GM21619 (cell line): ENCODE data around the gene CEP72.
"Not testable (repeated sequence)": the region's sequence is repeated elsewhere in the genome, so short reads cannot be mapped to it uniquely, and the experiment has no call there.

Experiments used
- ATAC-seq: cut with Tn5 transposase; IDR thresholded peaks from one replicate; pipeline ENCODE4 v1.9.1; 2021; ENCODE audit not compliant: unreplicated experiment

CEP72 gene

GRCh38 chr5:597871-598563 lies 14.1 kb upstream of the CEP72 start:
- ATAC-seq, result no peak

DNA sequence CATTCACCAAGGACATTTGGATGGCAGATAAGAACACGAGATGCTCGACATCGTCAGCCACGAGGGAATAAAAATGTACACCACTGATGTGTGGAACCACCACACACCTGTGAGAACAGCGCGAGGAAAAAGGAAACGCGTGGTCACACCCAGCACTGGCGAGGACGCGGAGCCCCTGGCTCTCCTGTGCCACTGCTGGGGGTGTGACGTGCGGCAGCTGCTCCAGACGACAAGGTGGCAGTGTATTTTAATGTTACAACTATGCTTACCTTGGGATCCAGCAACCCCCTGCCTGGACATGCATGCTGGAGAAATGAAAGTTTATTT lies 13.6 kb upstream of the CEP72 start:
- no peak for ATAC-seq

DNA sequence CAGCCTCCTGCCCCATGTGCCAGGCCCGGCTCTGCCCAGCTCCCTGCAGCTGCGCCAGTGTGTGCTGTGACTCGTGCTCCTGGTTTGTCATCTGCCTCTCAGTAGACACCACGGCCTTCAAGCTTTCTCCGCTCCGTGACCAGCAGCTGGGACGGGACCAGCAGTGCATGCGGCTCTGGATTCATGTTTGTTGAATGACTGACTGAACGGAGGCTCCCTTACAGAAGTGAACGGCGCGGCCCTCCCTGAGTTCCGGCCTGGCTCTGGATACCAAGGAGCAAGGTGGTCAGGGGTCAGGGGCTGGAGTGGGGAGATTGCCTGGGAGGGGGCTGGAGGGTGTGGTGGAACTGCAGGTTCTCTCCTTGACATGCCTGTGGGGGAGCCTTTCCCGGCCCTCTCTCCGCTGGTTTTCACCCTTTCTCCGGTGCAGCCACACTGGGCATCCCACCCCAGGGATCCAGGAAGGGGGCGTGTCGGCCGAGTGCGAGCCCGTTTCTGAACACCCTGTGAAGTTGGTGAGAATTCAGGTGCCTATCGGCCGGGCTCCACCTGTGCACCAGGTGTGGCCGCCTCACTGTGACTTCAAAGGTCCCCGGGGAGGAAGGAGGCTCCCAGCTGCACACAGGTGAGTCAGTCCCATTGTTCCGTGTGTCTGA lies 11.1 kb upstream of the CEP72 start:
- ATAC-seq, result no peak

- ATAC-seq, result no peak
Measured at GRCh38 chr5:601771-602465, 10.2 kb upstream of the CEP72 start.

DNA sequence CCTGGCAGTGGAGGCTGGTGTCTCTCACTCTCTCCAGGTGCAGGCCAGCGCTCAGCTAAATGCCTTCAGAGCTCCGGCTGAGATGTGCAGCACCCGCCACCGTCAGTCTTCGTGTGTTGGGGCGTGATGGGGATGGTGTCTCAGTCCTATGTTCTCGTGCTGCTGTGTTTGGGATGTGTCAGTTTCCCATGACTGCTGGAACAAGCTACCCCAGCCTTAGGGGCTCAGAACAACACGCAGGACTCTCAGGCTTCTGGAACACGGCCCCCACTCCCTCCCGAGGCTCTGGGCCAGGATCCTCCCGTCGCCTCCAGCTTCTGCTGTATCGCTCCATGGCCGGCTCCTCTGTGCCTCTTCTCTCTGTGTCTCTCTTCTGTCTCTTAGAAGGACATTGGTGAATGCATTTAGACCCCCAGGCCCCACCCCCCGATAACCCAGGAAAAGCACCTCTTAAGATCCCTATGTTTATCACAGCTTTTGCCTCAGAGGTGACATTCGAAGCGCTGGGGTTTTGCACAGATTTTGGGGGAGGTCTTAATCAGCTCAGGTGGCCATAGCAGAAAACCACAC lies 9.6 kb upstream of the CEP72 start:
- ATAC-seq, result no peak

- ATAC-seq, result no peak
Measured at GRCh38 chr5:603081-603998, 8.8 kb upstream of the CEP72 start.

DNA sequence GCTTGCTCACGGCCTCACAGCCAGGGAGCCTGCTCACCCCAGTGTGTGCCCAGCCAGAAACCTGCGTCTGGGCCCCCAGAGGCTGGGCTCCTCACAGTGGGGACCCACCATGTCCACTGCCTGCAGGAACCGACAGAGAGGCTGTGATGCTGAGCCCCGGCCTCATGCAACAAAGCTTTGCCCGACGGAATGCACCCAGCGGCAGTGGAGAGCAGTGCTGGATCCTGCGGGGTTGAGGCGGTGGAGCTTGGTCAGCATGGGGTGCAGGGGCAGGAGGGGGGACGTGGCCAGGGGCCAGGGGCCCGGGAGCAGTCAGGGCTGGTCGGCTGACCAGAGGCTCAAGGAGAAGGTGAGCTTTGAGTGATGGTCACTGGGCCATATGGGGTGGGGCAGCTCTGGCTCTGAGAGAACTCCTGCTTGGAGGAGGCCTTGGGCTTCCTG lies 7.7 kb upstream of the CEP72 start:
- no peak for ATAC-seq

GRCh38 chr5:605090-605489 lies 7.0 kb upstream of the CEP72 start:
- ATAC-seq, result not testable (repeated sequence)

DNA sequence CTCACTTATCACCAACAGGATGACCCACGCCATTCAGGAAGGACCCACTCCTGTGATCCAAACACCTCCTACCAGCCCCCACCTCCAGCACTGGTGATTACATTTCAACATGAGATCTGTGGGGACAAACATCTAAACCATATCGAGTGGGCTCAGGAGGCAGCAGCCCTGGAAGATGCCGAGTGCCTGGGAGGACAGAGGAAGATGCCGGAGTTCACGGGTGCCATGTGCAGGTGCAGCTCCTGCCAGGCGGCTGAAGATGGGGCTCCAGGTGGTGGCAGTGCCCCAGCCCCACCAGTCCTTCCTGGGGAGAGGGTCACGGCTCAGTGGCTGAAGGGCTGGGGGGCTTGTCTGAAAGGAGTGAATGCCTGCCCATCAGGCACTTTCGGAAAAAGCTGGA lies 6.1 kb upstream of the CEP72 start:
- ATAC-seq, result no peak

GRCh38 chr5:606526-607399 lies 5.4 kb upstream of the CEP72 start:
- ATAC-seq, result no peak

DNA sequence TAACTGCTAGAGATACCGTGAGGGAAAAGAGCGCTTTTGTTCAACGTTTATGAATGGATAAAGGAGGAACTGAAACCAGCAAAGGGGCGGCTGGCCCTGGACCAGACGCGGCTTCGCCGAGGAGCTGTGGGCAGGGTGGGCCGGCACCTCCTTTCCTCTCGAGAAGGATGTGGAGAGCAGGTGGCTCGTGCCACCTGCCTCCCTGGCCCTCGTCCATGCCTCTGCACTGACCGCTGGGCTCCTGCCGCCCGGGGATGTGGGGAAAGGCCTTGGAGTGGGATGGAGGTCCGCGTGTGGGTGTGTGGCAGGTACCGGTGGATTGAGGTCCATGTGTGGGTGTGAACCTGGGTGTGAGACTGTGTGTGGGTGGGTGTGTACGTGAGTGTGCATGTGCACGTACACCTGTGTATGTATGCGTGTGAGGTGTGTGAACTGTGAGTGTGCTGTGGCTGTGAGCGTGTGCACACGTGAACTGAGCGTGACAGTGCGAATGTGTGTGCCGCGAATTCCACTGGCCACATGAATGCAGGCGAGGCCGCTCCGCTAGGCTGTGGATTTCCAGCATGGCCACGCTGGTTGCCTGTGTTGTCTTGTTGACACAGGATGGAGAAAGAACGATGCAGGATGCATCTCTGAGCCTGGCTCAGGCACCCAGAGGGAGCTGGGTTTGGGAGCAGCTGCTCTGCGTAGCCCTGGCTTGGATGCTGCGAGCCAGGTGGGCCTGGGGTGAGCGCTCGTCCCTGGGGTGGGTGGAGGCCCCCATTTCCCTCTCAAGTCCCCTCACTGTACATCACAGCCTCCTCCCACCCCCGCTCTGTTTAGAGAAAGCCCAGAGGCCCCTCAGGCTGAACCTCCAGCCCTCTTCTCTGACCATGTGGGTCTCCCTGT lies 4.4 kb upstream of the CEP72 start:
- peak; percentile 41 for ATAC-seq

- ATAC-seq, result no peak
Measured at GRCh38 chr5:608429-609370, 3.4 kb upstream of the CEP72 start.

DNA sequence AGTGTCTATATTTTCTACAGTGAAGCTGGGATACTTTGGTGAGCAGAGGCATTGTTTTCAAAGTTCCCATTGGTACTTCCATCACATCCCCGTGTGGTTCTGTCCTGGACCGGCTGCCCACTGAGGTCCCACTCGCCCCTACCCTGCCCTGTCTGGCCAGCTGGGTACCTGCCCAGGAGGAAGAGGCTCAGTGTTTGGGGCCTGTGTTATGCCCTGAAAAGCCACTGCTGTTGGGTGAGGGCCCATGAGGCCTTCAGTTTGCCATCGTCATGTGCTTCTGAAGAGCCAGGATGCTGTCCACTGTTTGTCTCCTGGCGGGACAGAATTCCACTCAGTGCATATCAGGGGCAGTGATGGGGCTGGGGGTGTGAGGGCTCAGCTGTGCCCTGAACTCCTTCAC lies 2.6 kb upstream of the CEP72 start:
- ATAC-seq, result no peak

- no peak for ATAC-seq
Measured at GRCh38 chr5:610011-610743, 2.0 kb upstream of the CEP72 start.

DNA sequence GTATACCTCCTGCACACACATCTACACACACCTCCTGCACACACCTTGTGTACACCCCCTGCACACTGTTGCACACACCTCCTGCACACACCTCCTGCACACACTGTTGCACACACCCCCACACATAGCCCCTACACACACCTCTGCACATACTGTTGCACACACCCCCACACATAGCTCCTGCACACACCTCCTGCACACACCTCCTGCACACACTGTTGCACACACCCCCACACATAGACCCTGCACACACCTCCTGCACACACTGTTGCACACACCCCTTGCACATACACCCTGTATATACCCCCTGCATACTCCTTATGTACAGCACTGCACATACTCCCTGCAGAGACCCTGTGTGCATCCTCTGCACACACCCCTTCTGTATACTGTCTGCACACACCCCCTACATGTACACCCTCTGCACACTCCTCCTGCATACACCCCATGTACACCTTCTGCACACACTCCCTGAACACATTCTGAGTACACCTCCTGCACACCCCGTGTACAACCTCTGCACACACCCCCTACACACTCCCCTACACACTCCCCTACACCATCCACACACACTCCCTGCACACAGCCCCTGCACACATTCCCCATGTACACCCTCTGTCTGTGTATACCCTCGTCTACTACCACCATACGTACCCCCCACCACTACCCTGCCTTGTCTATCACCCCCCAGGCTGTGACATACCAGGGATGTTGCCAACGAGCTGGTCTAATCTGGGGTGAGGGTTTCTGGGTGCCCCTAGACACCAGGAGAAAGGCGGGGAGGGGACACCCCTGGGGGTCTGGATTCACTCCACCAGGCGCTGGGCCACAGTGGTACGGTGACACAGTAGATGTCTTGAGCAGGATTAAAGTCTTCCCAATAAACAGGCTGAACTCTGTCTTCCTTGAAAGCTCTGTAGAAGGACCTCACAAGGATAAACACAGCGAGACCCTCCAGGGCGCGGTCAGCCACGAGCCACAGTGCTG lies 1.1 kb upstream of the CEP72 start:
- no peak for ATAC-seq
